ENCODE data around the gene NR6A1.

- TF ChIP-seq EZH2 (IDR thresholded peaks at IDR 0.05; ENCODE audit: insufficient read depth, poor library complexity, severe bottlenecking) (no peak), EZH2phosphoT487 (IDR thresholded peaks at IDR 0.05; ENCODE audit: insufficient read depth, low read depth) (no peak)
These were observed 28.3 kb upstream of the NR6A1 start for GRCh38 chr9:124799274-124800006.
